Stimulated activated CD8-positive, alpha-beta memory T cell treated with anti-CD3 and anti-CD28 coated beads, Interleukin-4, amount 100 ng/mL, for 24 hours (primary cell): ENCODE results near the gene PHRF1.
"Not testable (repeated sequence)": the region's sequence is repeated elsewhere in the genome, so short reads cannot be mapped to it uniquely, and the experiment has no call there.

Experiments used
- DNase-seq: peaks from one replicate; pipeline ENCODE4 v3.0.0-alpha.2; 2020; ENCODE audit warnings: low read depth

Gene PHRF1

GRCh38 chr11:635945-636510 lies 59.8 kb downstream of the PHRF1 start:
- DNase-seq = no peak

- DNase-seq = no peak
Measured at GRCh38 chr11:636511-637332, 60.5 kb downstream of the PHRF1 start, which contains the start of gene DRD4. DRD4 (plus strand) TSS chr11:637269; CDS start chr11:637305, 36 bp downstream.

GRCh38 chr11:637333-637592 lies 61.0 kb downstream of the PHRF1 start:
- no peak for DNase-seq

GRCh38 chr11:637593-638521 lies 61.6 kb downstream of the PHRF1 start:
- no peak for DNase-seq

GRCh38 chr11:638631-639331 lies 62.5 kb downstream of the PHRF1 start:
- DNase-seq = no peak

- DNase-seq = no peak
Measured at GRCh38 chr11:639332-639955, 63.2 kb downstream of the PHRF1 start.

GRCh38 chr11:640021-640706 lies 63.9 kb downstream of the PHRF1 start:
- no peak for DNase-seq

GRCh38 chr11:641806-642370 lies 65.6 kb downstream of the PHRF1 start:
- DNase-seq = no peak

- DNase-seq = no peak
Measured at GRCh38 chr11:643366-643765, 67.1 kb downstream of the PHRF1 start.

GRCh38 chr11:643849-644738 lies 67.8 kb downstream of the PHRF1 start:
- no peak for DNase-seq

GRCh38 chr11:645536-645935 lies 69.3 kb downstream of the PHRF1 start:
- no peak for DNase-seq

GRCh38 chr11:646214-646613 lies 69.9 kb downstream of the PHRF1 start:
- no peak for DNase-seq

GRCh38 chr11:647672-648158 lies 71.4 kb downstream of the PHRF1 start:
- DNase-seq = not testable (repeated sequence)

GRCh38 chr11:650482-650881 lies 74.2 kb downstream of the PHRF1 start:
- no peak for DNase-seq

- DNase-seq = not testable (repeated sequence)
Measured at GRCh38 chr11:653136-653535, 76.9 kb downstream of the PHRF1 start.

GRCh38 chr11:653837-654236 lies 77.6 kb downstream of the PHRF1 start:
- DNase-seq = no peak

GRCh38 chr11:654444-654843 lies 78.2 kb downstream of the PHRF1 start:
- not testable (repeated sequence) for DNase-seq

GRCh38 chr11:655036-655726 lies 78.9 kb downstream of the PHRF1 start:
- DNase-seq = no peak

GRCh38 chr11:656426-656825 lies 80.2 kb downstream of the PHRF1 start:
- DNase-seq = no peak
